Lower leg skin (tissue), 3 donors: ENCODE data around the gene RGS12.

Experiments used
- POLR2A ChIP-seq, 2 donors: fragments of 450-650 bp; IDR thresholded peaks; one replicate each; pipeline ENCODE4 v1.6.1; 2016 to 2017; ENCODE audit warnings: antibody characterized with exemption in 2 of 2, mild to moderate bottlenecking in 1 of 2, moderate library complexity in 1 of 2
- TF ChIP-seq, protein P1 (sequence below), 3 donors: fragments of 450-650 bp; IDR thresholded peaks; one replicate each; pipeline ENCODE4 v1.5.1; 2016; ENCODE audit warnings: antibody characterized with exemption in 3 of 3, mild to moderate bottlenecking in 3 of 3, moderate library complexity in 2 of 3

DNA sequence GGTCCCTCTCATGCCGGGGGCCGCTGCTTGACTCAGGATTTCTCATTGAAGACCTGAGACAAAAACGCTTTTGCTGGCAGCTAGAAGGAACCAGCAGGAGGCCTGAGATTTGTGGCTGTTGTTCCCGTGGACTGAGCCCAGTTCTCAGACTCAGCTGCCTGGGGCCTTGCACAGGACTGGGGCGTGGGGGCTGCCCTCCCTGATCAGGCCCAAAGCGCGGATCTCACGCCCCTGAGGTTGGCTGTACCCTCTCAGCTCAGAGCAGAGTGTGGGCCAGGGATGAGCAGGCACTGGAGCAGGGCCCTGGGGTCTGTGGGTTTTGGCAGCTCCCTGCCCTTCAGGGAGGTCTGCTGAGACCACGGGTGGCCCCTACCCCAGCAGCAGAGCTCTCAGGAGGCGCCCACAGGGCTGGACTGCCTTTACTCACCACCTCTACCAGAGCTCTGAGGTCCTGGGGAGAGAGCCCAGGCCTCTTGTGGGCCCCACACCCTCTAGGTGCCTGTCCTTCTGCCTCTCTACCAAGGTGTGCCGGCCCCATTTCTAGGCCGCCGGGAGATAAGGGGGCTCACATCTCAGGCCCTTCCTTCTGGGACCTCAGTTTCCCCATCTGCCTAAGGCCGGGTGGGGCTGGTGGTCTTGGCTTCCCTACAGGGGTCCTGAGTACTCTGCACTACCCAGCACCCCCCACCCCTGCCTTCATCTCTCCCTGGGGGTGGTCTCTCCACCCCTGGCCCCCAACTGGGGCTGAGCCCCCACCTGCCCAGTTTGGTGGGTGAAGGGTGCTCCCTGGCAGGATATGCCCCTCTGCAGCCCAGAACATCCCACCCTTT lies 38.3 kb upstream of the RGS12 start:
- TF ChIP-seq, protein P1, sequence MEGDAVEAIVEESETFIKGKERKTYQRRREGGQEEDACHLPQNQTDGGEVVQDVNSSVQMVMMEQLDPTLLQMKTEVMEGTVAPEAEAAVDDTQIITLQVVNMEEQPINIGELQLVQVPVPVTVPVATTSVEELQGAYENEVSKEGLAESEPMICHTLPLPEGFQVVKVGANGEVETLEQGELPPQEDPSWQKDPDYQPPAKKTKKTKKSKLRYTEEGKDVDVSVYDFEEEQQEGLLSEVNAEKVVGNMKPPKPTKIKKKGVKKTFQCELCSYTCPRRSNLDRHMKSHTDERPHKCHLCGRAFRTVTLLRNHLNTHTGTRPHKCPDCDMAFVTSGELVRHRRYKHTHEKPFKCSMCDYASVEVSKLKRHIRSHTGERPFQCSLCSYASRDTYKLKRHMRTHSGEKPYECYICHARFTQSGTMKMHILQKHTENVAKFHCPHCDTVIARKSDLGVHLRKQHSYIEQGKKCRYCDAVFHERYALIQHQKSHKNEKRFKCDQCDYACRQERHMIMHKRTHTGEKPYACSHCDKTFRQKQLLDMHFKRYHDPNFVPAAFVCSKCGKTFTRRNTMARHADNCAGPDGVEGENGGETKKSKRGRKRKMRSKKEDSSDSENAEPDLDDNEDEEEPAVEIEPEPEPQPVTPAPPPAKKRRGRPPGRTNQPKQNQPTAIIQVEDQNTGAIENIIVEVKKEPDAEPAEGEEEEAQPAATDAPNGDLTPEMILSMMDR (IDR thresholded peaks at IDR 0.05): no peak
- TF ChIP-seq POLR2A (IDR thresholded peaks at IDR 0.05): no peak
